Adrenal gland (tissue), 5 donors: ENCODE measurements around the gene NDUFS6.

Source experiments
- POLR2A ChIP-seq, 2 donors: fragments of 450-650 bp; IDR thresholded peaks; one replicate each; pipeline ENCODE4 v1.6.1; 2017; ENCODE audit warnings: antibody characterized with exemption in 2 of 2, mild to moderate bottlenecking in 2 of 2, moderate library complexity in 1 of 2
- TF ChIP-seq, protein P1 (sequence below), 6 experiments: fragments of 450-650 bp in 4 of 6; fragments of 200-600 bp in 2 of 6; sonication (generic) in 1 of 6; IDR thresholded peaks; 1 replicate in 5 of 6; 2 replicates in 1 of 6; pipeline versions ENCODE4 v1.5.1 to v1.8.0; 2016 to 2021; ENCODE audit warnings: antibody characterized with exemption in 6 of 6, mild to moderate bottlenecking in 2 of 6, moderate library complexity in 1 of 6
- donor health status: DM: no; HTN: no; CAD: no.

DNA sequence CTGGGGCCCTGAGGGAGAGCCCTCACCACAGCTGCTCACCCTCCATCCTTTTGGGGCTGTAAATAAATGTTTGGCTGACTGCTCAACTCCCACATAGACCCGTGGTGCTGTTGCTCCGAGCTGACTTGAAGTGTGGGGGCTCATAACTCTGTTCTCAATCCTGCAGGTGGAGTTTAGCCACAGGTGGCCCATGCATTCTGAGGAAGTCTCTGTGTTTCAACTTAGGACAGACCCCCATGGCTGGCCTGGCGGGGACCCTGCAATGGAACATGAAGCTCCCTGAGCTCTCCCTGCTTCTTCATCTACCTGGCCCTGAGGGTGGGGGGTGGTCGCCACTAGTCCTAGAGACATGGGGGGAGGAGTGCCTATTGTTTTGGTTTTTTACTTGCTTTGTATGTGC is 19.7 kb downstream of the NDUFS6 start:
- TF ChIP-seq POLR2A (IDR thresholded peaks at IDR 0.05) = no peak
- TF ChIP-seq, protein P1, sequence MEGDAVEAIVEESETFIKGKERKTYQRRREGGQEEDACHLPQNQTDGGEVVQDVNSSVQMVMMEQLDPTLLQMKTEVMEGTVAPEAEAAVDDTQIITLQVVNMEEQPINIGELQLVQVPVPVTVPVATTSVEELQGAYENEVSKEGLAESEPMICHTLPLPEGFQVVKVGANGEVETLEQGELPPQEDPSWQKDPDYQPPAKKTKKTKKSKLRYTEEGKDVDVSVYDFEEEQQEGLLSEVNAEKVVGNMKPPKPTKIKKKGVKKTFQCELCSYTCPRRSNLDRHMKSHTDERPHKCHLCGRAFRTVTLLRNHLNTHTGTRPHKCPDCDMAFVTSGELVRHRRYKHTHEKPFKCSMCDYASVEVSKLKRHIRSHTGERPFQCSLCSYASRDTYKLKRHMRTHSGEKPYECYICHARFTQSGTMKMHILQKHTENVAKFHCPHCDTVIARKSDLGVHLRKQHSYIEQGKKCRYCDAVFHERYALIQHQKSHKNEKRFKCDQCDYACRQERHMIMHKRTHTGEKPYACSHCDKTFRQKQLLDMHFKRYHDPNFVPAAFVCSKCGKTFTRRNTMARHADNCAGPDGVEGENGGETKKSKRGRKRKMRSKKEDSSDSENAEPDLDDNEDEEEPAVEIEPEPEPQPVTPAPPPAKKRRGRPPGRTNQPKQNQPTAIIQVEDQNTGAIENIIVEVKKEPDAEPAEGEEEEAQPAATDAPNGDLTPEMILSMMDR (IDR thresholded peaks at IDR 0.05) = no peak
